Kidney glomerular epithelial cell (primary cell): Measurements from ENCODE around the gene ECT2L.

Experiments
- DNase-seq: peaks from one replicate; lab custom pipeline; 2025; lab: John Stamatoyannopoulos, UW

Gene ECT2L, protein sequence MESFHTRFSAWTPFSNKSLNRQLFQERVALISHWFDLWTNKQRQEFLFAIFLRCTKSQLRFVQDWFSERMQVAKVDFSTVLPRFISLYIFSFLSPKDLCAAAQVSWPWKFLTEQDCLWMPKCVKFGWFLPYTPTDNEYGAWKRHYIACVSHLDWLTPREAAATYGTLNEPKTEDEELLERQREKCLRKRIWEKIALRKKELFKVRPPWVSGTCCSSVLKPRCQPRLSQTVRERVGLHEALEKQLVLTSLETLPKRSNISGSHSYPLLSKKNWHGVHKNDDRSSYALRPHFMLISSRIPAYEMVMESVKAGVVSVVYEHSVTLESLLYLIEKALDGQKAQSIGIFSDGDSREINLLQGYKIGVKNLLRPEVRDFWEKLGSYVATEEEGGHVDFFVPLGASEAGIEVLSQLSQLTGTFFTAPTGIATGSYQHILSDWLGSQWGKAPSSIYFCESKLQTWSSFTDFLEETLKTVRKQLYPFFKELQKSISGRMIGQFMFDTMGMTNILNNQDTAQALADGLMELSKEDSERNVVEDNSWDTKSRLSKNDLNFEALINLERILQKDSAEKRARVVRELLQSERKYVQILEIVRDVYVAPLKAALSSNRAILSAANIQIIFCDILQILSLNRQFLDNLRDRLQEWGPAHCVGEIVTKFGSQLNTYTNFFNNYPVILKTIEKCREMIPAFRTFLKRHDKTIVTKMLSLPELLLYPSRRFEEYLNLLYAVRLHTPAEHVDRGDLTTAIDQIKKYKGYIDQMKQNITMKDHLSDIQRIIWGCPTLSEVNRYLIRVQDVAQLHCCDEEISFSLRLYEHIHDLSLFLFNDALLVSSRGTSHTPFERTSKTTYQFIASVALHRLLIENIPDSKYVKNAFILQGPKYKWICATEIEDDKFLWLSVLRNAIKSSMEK

DNA sequence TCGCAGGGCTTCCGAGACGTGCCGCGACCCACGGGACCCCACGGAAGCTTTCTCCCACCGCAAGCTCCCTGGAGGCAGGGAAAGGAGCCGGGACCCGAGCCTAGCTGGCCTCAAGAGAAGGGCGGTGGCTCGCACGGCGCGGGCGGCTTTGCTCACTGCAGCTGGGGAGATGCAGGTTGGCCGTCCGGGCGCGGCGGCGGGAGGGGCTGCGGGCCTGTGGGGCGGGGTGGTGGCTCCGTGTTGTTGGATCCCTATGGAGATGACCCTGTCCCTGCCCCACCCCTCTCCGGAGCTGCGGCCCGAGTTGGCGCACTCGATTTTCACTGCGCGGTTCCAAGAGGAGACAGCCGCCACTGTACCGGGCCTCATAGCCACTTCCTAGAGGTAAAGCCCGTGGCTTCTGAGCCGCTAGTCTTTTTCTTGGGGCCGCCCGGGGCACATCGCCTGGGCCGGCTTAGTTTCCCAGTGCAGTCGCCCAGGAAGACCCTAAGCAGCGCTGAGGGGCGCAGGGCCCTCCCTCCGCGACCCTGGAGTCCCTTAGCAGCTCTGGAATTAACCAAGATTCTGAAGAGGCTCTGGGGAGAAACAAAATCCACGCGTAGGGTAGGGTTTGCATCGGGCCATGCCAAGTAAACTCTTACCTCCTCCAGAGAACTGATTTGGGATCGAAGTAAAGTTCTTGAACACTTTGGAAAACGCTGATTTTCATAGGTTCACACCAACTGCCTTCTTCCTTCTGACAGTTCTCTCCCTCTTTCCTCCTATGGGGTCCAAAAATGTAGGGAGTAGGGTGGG lies at the start of gene ECT2L:
Gene ECT2L, plus strand, starts transcription at position 279 of the 795 bp plus-strand sequence. CDS start 17,188 bp downstream, outside the sequence.
- no peak for DNase-seq

DNA sequence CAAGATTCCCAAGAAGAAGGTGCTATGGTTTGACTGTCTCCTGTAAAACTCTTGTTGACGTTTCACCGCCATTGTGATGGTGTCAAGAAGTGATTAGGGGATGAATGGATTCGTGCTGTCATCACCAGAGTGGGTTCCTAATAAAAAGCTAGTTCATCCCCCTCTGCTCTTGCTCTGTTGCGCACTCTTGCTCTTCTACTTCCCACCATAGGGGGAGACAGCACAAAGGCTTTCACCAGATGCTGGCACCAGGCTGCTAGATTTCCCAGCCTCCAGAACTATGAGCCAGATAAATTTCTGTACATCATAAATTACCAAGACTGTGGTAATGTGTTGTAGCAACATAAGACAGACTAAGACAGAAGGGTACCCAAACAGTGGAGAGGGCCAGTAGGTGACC lies 43.9 kb upstream of the ECT2L start:
- DNase-seq = no peak

DNA sequence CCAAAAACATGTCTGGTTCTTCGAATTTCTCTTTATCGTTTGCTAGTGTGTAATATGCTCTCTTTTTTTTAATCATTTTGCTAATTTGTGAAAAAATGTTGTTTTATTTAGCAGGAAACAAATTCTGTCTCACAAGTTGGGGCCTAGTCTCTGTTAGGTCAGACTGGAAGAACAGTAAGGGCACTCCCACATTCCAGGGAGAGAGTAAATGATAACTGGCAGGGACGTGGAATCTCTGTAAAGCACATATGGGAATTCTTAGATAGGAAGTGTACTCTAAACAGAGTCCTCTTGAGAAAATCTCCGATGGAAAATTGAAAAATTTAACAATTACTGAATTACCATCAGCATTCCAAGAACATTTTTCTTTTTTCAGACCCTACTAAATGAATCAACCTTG lies 38.8 kb upstream of the ECT2L start:
- peak; percentile 1 for DNase-seq

DNA sequence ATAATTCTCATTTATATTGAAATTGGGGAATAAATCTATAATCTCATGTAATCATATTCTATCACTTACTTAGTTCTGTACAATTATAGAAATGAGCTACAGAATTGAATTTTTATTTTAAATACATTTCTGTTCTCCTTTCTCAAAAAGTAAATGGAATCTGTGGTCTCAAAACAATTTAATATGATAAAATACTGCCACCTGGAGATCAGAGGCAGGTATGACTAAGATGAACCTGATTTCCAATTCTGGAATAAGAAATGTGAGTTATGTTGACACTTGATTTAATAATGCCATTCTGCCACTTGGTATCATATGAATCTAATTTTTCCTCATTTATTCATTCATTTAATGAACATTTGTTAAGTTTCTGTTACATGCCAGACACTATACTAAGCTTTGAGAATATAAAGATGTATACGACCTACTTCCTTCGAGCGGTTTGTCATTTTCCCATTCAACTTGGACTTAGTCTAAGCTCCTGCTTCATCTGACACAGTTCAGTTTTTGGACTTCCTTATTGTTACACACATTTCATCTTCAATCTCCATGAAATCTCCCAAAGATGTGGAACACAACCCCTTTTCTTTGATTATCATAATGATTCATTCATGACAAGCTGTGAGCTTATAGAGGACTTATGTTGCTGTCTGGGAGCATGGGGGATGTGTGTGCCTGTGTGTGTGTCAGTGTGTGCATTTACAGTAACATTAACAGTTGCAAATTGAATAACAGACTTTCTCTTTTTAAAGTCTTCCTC lies 29.8 kb upstream of the ECT2L start:
- peak; percentile 27 for DNase-seq

DNA sequence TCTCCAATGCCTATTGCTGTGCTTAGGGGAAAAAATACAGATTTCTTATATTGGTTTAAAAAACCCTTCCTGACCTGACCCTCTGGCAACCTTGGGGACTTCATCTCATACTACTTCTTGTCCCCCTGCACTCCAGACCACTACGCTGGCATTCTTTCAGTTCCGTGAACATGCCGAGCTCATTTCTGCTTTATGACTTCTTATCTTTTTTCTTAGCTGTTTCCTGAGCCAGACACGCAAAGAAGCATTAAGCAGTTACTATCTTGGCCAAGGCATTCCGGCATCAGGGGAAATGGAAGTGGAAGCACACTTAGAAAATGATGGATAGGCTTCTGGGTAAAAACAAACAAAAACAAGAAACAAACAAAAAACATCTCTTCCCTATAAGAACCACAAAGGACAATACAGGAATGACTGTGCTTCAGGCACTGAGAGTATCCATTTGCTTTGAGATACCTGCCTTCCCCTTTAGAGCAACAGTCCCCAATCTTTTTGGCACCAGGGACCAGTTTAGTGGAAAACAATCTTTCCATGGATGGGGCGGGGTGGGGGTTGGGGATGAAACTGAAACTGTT lies 26.7 kb upstream of the ECT2L start:
- DNase-seq = no peak

DNA sequence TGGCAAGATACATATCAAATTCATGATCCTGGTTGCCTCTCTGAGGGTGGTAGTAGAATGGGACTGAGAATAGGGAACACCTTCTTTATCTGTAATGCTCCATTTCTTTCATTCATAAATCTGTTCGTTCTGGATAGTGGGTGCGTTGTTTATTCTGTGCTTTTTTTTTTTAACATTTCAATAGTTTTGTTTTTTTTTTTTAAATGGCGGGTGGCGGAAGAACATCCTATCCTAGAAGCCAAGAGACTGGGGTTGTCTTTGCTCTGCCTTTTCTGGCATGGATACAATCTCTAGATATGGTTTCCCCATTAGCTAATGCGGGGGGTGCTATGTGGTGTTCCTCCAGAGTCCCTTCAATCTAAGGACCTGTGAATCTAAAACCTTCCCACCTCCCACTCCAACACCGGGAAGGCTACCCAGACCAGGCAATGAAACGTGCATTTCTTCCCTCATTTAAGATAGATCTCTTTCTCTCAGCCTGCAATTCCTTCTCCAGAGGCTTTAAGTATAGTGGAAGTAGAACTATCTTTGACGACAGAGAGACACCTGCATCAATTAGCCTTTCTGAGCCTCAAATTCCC lies 23.2 kb upstream of the ECT2L start:
- DNase-seq = no peak

DNA sequence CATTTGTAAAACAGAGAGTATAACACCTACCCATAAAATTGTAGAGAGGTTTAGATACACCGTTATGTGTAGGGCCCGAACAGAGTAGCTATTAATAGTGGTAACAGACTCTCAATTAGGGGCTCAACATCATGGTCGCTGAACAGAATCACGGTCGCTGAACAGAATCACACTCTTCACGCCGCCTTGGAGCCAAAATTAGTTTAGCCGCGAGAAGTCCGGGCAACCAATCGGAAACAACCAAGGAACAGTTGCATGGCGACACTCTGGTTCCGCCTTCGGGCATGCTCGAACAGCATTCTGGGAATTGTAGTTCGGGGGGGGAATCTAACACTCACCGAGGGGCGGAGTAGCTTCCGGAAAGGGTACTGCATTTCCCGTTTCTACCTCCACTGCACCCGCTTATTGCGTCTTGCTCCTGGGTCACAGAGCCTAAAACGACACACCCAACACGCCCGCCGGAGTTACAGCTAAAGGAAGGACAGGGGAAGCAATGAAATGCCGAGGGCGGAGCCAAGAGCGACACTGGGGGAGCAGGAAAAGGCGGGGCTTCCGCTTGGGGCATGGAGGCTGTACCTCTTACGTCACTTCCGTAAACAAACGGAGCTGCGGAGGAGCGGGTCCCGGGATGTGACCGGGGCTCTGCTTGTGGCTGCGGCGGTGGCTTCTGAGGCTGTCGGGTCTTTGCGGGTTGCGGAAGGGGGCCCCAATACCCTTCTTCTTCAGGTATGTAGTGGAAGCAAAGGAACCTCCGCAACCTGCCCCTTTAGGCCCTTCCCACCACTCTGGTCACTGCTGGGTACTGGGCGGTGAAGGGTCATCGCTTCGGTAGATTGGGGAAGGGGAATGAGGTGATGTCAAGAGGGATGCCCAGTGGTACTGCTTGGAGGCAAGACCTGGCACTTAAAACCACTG lies 22.5 kb upstream of the ECT2L start, which contains the start of gene CCDC28A:
Gene CCDC28A, plus strand, starts transcription at position 593 of the 915 bp plus-strand sequence. CDS start 2,352 bp downstream, outside the sequence.
- DNase-seq = peak; percentile 95

DNA sequence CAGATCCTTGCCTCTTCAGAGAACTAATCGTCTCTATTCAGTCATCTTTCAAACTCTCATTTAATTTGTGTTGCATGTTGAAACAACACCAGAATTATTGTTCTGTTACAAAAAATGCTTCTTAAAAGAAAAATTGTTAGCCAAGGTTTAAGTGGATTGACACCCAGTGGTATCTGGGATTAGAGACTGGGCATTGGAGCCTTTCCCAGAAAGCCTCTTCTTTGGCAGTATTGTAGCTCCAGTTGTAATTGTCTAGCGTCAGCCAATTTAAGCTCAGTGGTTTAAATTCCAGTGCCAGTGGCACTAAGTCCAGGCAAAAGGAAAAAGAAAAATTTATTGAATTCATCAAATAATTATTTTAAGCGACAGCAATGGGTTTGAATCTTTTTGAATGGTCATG lies 21.5 kb upstream of the ECT2L start:
- DNase-seq = no peak

DNA sequence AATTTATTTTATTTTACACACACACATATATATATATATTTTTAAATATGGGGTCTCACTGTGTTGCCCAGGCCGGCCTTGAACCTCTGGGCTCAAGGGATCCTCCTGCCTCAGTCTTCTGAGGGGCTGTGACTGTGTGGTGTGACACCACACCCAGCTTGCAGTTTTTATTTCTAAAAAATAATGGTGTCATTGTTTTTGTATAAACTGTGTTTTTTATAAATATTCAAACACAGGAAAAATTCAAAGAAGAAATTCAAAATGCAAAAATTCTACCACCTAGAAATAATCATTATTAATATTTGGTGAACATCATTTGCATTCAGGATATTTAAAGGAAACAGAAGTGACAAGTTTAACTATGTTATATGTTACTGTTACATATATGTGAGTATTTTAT lies 19.2 kb upstream of the ECT2L start:
- DNase-seq = no peak

DNA sequence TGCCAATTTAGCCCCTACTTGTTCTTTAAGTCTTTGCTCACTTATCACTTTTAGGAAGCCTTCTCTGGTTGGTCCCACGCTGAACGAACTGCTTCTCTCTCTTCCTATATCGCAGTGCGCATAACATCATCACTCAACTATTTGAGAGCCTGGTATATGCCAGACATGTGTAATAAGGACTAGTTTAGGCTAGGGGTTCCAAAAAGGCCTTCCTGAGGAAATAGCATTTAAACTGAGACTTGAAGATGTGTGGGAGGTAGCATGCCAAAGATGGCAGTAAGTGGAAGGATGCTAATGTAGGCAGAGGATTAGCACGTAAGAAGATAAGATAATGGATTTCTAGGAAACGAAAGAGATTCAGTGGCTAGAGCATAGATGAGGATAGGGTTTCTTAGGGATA lies 17.6 kb upstream of the ECT2L start:
- no peak for DNase-seq

DNA sequence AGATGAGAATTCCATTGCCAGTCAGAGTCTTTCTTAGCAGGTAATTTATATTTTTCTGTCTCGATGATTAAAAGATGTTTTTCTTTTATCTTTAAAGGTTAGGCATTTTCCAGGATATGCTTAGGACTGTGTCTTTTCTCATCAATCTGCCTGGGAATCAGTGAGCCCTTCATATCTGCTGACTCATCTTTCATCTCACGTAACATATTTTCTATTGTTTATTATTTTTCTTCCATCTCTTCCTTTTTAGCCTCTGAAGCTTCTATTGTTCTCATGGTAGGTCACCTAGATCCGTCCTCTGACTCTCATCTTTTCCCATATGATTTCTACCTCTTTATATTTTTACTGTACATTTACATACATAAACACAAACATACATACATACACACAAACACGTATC lies 13.6 kb upstream of the ECT2L start:
- no peak for DNase-seq

DNA sequence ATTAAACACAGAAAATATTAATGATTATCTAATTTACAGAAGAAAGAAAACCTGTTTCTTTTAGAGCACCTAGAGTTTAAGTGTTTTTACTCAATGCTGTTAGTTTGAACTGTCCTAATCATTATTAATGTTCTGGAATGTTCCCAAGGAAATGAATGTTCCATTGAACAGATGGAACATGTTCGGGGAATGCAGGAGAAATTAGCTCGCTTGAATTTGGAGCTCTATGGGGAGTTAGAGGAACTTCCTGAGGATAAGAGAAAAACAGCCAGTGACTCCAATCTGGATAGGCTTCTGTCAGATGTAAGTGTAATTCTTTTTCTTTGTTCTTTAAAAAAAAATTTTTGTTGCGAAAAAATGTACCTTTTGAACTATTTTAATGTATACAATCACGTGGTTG lies 10.8 kb upstream of the ECT2L start:
- no peak for DNase-seq

DNA sequence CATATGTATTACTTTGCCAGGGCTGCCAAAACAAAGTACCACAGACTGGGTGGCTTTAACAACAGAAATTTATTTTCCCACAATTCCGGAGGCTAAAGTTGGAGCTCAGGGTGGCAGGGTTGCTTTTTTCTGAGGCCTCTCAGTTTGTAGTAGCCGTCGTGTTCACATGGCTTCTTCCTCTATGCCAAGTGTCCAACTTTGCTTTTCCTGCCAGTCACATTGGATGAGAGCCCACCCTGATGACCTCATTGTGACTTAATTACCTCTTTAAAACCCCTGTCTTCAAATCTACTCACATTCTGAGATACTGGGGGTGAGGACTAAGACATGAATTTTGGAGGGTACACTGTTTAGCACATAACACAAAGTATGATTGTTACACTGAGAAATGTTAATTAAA lies 9.9 kb upstream of the ECT2L start:
- no peak for DNase-seq

DNA sequence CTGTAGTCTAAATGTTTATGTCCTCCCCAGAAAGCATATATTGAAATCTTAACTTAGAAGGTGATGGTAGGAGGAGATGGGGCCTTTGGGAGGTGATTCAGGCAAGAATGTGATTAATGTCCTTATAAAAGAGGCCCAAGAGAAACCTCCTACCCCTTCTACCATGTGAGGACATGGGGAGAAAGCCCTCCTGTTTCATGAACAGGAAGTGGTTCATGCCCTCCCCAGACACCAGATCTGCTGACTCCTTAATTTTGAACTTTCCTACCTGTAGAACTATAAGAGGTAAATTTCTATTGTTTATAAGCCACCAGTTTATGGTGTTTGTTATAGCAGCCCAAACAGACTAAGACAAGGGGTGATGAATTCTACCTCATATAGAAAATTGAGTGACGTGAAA lies 8.7 kb upstream of the ECT2L start:
- no peak for DNase-seq

DNA sequence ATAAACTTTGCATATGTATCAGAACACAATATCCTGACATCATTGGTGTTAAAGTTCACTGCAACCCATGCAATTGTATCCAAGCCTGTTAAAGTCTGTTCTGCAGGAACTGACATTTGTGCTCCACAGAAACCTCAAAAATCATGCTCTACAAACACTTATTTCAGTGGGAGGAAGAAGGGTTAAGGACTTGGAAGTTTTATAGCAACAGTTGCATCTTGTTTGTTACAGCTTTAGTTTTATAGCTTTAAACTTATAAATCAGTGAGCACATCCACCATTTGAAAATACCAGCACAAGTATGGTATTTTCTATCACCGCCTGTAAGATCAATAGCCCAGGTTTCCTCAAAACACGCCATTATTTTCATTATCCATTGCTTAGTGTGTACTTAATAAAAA lies 884 bp downstream of the ECT2L start:
- no peak for DNase-seq

DNA sequence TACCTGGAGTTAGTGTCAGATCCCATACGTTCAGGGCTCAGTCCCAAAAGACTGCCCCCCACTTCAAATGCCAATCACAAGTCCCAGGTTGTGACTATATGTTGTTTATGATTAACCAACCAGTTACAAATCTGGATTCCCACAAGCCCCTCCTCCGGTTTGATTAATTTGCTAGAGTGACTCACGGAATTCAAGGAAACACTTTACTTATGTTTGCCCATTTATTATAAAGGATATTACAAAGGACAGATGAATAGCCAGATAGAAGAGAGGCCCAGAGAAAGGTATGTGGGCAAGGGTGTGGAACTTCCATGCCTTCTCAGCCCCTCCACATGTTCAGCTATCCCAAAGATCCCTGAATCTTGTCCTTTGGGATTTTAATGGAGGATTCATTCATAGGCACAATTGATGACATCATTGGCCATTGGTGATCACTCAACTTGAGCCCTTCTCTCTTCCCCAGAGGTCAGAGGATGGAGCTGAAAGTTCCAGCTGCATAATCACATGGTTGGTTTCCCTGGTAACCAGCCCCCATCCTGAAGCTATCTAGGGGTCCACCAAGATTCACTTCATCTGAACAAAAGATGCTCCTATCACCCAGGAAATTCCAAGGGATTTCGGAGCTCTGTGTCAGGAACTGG lies 2.0 kb downstream of the ECT2L start:
- DNase-seq = no peak

DNA sequence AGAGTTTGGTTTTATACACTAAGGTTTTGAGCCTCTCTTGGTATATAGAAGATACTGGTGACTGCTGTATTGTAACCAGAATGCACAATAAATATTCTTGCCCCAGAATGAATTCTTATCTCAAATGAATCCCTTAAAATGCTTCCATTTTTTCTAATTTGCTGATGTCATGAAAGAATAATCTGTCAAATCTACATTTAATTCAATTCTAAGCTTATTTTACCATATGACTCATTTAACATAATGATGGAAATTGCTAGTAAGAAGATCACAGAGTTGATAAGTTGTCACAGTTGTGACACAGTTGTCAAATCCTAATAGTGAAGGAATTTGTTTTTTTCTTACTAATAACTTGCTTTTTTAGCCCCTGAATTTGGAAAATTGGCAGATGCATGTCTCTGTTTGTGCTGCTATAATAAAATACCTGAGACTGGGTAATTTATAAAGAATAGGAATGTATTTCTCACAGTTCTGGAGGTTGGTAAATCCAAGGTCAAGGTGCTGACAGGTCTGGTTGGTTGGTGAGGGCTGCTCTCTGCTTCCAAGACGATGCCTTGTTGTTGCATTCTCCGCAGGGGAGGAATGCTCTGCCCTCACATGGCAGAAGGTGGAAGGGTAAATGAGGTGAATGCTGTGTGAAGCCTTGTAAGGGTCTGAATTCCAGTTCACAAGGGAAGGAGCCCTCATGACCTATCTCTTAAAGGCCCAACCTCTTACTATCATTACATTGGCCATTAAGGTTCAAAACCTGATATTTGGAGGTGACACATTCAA lies 4.7 kb downstream of the ECT2L start:
- DNase-seq = no peak

DNA sequence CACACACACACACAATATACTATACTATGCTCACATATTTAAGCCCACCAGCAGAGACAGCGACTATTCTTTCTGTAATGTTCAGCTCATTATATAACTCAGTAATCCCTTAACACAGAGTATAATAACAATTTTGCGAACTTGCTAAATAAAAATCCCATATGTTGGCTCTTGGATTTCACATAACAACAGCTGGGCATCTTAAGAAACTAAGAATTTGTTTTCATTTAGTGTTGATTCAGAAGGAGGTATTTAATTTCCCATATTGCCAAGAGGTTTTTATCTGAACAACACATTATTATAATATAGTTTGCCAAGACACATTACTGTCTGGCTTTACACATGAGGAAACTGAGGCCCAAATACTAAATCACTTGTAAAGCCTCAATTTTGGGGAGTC lies 7.4 kb downstream of the ECT2L start:
- no peak for DNase-seq
